ENCODE results near the gene DMXL1. TPM values are rescaled to one million over a fixed set of nuclear protein-coding genes. Genes with fewer than 3 reads are reported as not detected.

The DMXL1 gene
- total RNA-seq, 4 donors from 2014 or later = 40.7 to 80.9 (median 46.6) TPM

DNA sequence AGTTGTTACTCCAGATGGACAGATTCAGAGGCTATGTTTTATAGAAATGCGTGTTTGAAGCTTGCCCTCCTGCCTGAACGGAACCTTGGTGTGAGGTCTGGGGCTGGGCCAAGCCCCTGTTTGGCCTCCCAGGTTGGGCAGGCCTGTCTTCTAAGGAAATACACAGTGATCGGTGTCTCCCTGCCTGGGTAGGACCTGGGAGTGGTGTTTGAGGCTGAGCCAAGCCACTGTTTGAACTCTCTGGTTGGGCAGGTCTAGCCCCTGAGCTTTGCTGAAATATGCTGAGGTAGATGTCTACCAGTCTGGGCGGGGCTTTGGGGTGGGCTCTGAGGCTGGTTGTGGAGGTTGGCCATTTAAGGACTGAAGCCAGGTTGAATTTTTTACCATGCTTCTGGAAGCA, 90.5 kb downstream of the DMXL1 start:
- DNase-seq (ENCODE audit: low spot score) (no peak), ATAC-seq (ENCODE audit: low FRiP score) (no peak)
- TF ChIP-seq, protein P1, sequence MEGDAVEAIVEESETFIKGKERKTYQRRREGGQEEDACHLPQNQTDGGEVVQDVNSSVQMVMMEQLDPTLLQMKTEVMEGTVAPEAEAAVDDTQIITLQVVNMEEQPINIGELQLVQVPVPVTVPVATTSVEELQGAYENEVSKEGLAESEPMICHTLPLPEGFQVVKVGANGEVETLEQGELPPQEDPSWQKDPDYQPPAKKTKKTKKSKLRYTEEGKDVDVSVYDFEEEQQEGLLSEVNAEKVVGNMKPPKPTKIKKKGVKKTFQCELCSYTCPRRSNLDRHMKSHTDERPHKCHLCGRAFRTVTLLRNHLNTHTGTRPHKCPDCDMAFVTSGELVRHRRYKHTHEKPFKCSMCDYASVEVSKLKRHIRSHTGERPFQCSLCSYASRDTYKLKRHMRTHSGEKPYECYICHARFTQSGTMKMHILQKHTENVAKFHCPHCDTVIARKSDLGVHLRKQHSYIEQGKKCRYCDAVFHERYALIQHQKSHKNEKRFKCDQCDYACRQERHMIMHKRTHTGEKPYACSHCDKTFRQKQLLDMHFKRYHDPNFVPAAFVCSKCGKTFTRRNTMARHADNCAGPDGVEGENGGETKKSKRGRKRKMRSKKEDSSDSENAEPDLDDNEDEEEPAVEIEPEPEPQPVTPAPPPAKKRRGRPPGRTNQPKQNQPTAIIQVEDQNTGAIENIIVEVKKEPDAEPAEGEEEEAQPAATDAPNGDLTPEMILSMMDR (IDR thresholded peaks at IDR 0.05) = no peak

DNA sequence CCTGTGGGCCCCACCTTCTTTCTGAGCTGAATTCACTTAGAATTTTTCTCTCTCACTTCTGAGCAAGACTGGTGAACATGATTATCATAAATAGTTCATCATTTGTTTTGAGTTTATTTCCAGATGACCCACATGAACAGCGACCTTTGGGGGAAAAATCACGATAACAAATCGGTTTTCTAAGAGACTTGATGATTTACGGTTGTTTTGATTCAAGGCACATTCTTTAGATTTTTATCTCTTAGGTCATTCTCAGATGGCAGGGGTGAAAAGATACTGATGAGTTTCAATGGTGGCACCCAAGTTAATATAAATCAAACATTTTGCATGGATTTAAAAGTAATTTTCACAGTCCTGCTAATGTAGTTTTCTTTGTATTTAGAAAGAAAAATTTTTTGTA, 95.1 kb downstream of the DMXL1 start:
- ATAC-seq (ENCODE audit: low FRiP score) (no peak), DNase-seq (ENCODE audit: low spot score) (no peak)
- TF ChIP-seq, protein P1 (IDR thresholded peaks at IDR 0.05) = no peak

DNA sequence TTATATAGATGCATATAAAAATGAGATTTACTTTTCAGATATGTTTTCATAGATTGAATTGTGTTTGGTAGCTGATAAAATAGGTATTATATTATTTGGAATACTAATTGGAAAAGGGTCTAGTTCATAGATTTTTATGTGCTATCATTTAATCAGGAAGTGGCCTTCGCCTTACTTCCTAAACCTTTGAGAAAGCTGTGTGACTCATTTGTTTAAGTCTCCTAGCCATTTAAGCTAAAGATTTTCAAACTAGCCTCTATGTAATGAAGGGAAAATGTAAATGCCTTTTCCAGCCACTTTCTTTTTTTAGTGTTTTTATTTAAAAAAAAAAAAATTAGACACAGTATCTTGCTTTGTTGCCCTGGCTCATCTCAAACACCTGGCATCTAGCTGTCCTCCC, 97.5 kb downstream of the DMXL1 start:
- DNase-seq (ENCODE audit: low spot score) (no peak), ATAC-seq (ENCODE audit: low FRiP score) (no peak)
- TF ChIP-seq, protein P1 (IDR thresholded peaks at IDR 0.05) = no peak

DNA sequence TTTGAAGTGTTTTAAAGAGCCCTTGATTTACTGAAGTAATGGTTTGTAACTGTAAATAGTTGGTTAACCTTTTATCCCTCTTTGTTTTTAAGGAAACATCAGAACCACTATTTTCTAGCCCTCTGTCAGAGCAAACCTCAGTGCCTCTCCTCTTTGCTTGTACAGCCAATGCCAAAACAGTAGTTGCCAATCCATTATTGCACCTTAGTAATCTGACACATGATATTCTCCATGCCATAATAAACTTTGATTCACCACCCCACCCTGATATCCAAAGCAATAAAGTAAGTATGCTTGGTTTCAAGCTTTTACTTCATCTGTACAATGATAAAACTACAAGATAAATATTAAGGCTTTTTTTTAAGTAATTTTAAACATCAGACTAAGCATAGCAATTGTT, 100.8 kb downstream of the DMXL1 start:
- DNase-seq (ENCODE audit: low spot score) (no peak), ATAC-seq (ENCODE audit: low FRiP score) (no peak)
- TF ChIP-seq, protein P1 (IDR thresholded peaks at IDR 0.05) = no peak

DNA sequence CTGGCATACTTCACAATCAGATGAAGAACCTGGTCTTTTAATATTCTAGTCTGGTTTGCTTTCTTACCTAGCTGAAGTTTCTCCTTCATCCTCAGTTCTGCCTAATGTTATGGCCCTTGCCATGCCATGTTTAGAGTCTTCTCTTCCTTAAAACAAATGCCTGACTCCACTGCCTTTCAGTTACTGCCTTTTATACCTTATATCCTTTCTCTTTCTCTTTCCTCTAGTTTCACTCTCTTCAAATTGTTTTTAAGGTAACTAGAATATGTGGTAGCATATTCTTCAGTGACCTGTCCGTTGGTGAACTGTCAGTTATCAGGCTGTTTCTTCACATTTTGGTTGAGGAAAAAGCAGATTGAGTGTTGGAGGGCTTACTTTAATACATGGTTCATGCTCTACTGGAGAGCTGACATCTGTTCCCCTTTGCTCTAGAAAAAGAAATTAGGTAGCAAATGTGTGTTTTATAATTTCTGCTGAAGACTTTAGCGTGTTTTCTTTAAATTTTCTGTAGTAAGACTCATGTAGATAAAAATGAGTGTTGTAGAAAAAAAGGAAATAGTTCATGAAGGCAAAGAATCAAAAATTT, 103.8 kb downstream of the DMXL1 start:
- no peak for DNase-seq (ENCODE audit: low spot score)

DNA sequence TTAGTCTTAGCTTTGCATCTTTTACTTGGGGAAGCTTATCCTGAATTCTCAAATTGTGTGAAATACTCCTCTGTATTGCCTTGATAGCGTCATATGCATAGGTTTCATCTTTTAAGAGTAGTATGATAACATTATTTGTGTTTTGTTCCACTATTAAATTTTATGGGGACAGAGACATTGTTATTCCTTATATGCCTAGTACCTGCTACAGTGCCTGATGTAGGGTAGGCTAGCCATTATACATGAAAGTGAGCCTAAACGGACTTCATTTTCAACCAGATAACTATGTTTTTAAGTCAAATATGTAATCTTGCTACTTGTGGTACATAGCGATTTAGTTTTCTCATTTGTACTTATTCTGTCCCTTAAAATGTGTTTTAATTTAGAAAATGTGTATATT, 105.9 kb downstream of the DMXL1 start:
- DNase-seq (ENCODE audit: low spot score) (no peak), ATAC-seq (ENCODE audit: low FRiP score) (no peak)
- TF ChIP-seq, protein P1 (IDR thresholded peaks at IDR 0.05) = no peak

More for the DNA sequence above, 103.8 kb downstream of the DMXL1 start:
- TF ChIP-seq, protein P1 (IDR thresholded peaks at IDR 0.05) = no peak
- ATAC-seq (ENCODE audit: low FRiP score) = no peak

DNA sequence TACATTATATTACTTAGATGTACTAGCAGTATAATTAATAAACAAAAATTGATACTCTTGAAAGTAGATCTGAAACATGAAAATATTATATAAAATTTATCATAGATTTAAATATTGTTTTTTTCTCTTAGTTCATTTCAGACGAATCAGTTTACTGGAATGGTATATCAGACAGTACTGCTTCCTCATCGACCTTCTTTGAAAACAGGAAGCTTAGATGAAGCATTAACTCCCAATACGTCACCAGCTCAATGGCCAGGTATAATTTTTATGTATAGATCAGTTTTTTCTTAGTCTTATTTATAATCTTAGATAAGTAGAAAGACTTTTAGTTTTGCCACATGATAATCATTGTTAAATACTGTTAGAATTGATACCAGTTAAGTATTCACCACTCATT, 106.3 kb downstream of the DMXL1 start:
- DNase-seq (ENCODE audit: low spot score) = no peak
- ATAC-seq (ENCODE audit: low FRiP score) = no peak
- TF ChIP-seq, protein P1 (IDR thresholded peaks at IDR 0.05) = no peak
